ENCODE data around the gene ABCC1.

DNA sequence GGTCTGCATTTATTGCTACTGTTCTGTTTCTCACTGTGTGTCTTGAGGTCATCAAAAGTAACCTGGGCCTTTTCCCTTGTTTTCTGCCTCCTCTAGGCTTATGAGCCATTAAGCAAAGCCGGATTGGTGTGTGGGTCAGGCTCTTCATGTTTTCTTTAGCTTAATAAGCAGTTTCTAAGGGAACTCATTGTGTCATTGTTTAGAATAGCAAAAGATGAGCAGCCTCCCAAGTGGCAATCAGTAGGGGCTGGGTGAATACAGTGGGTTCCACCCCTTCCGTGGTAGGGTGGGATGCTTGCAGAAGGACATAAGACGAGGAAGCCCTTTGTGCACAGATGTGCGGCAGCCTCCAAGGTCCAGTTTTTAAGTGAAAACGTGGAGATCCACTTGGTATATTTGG, 34.5 kb downstream of the ABCC1 start:
- TF ChIP-seq, protein P1, sequence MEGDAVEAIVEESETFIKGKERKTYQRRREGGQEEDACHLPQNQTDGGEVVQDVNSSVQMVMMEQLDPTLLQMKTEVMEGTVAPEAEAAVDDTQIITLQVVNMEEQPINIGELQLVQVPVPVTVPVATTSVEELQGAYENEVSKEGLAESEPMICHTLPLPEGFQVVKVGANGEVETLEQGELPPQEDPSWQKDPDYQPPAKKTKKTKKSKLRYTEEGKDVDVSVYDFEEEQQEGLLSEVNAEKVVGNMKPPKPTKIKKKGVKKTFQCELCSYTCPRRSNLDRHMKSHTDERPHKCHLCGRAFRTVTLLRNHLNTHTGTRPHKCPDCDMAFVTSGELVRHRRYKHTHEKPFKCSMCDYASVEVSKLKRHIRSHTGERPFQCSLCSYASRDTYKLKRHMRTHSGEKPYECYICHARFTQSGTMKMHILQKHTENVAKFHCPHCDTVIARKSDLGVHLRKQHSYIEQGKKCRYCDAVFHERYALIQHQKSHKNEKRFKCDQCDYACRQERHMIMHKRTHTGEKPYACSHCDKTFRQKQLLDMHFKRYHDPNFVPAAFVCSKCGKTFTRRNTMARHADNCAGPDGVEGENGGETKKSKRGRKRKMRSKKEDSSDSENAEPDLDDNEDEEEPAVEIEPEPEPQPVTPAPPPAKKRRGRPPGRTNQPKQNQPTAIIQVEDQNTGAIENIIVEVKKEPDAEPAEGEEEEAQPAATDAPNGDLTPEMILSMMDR (conservative IDR thresholded peaks at IDR 0.05; ENCODE audit: low read length) = no peak
- TF ChIP-seq EZH2phosphoT487 (IDR thresholded peaks at IDR 0.05; ENCODE audit: borderline replicate concordance) = no peak

Measured in Loucy (cell line).